ENCODE measurements around the gene UXT.
"Not testable (repeated sequence)": the region's sequence is repeated elsewhere in the genome, so short reads cannot be mapped to it uniquely, and the experiment has no call there.

Gene UXT

GRCh38 chrX:47658684-47659420 lies at the start of gene UXT:
Gene UXT (minus strand): TSS chrX:47659180. CDS start chrX:47658927, 253 bp downstream.
- Mint-ChIP-seq H3K4me3 (peak within 1 kb of the TSS; percentile 88), H3K27me3 (no peaks in the 10 kb centered on the region), H3K9me3 (no peaks in the 10 kb centered on the region), H3K4me1 (ENCODE audit: low read depth) (peaks cover 25% of the 10 kb centered on the region), H3K27ac (peak within 1 kb of the TSS; percentile 99), H3K36me3 (ENCODE audit: low read depth) (peaks cover 51% of the 10 kb centered on the region)
- intact Hi-C loops (cut with micrococcal nuclease): loop anchor here (10.0 kb wide), 1 partner anchor 366 kb away; no protein-coding TSS in a partner anchor

- Mint-ChIP-seq H3K27me3 (peaks cover 11% of the 10 kb centered on the region), H3K4me1 (ENCODE audit: low read depth) (no peaks in the 10 kb centered on the region), H3K36me3 (ENCODE audit: low read depth) (no peaks in the 10 kb centered on the region), H3K27ac (no peak overlapping the region), H3K9me3 (no peaks in the 10 kb centered on the region), H3K4me3 (no peak overlapping the region)
- intact Hi-C loops (cut with micrococcal nuclease): no loop called here
These were observed 48.2 kb upstream of the UXT start for GRCh38 chrX:47707031-47707780.

GRCh38 chrX:47706575-47706974 lies 47.6 kb upstream of the UXT start:
- H3K4me1 Mint-ChIP-seq (ENCODE audit: low read depth): no peaks in the 10 kb centered on the region
- no peak overlapping the region for H3K4me3 Mint-ChIP-seq
- H3K9me3 Mint-ChIP-seq: no peaks in the 10 kb centered on the region
- intact Hi-C loops (cut with micrococcal nuclease): no loop called here
- H3K27ac Mint-ChIP-seq: no peak overlapping the region
- peaks cover 9% of the 10 kb centered on the region for H3K27me3 Mint-ChIP-seq
- no peaks in the 10 kb centered on the region for H3K36me3 Mint-ChIP-seq (ENCODE audit: low read depth)

GRCh38 chrX:47704736-47705135 lies 45.8 kb upstream of the UXT start:
- peaks cover 13% of the 10 kb centered on the region for H3K27me3 Mint-ChIP-seq
- no peak overlapping the region for H3K27ac Mint-ChIP-seq
- no peak overlapping the region for H3K4me3 Mint-ChIP-seq
- H3K4me1 Mint-ChIP-seq (ENCODE audit: low read depth): no peaks in the 10 kb centered on the region
- no peaks in the 10 kb centered on the region for H3K36me3 Mint-ChIP-seq (ENCODE audit: low read depth)
- intact Hi-C loops (cut with micrococcal nuclease): no loop called here
- H3K9me3 Mint-ChIP-seq: no peaks in the 10 kb centered on the region

GRCh38 chrX:47697181-47697580 lies 38.2 kb upstream of the UXT start:
- H3K27ac Mint-ChIP-seq: no peak overlapping the region

GRCh38 chrX:47690175-47690574 lies 31.2 kb upstream of the UXT start:
- Mint-ChIP-seq H3K36me3 (ENCODE audit: low read depth) (no peaks in the 10 kb centered on the region), H3K4me3 (no peak overlapping the region), H3K27ac (no peak overlapping the region), H3K4me1 (ENCODE audit: low read depth) (no peaks in the 10 kb centered on the region), H3K27me3 (peaks cover 6% of the 10 kb centered on the region), H3K9me3 (no peaks in the 10 kb centered on the region)
- intact Hi-C loops (cut with micrococcal nuclease): no loop called here

More at GRCh38 chrX:47697181-47697580, 38.2 kb upstream of the UXT start:
- intact Hi-C loops (cut with micrococcal nuclease): no loop called here
- Mint-ChIP-seq H3K36me3 (ENCODE audit: low read depth) (no peaks in the 10 kb centered on the region), H3K9me3 (no peaks in the 10 kb centered on the region), H3K27me3 (peaks cover 4% of the 10 kb centered on the region), H3K4me1 (ENCODE audit: low read depth) (no peaks in the 10 kb centered on the region), H3K4me3 (no peak overlapping the region)

GRCh38 chrX:47687263-47687662 lies 28.3 kb upstream of the UXT start:
- no peak overlapping the region for H3K4me3 Mint-ChIP-seq
- peaks cover 14% of the 10 kb centered on the region for H3K27me3 Mint-ChIP-seq
- H3K9me3 Mint-ChIP-seq: no peaks in the 10 kb centered on the region
- intact Hi-C loops (cut with micrococcal nuclease): no loop called here
- H3K4me1 Mint-ChIP-seq (ENCODE audit: low read depth): no peaks in the 10 kb centered on the region
- no peaks in the 10 kb centered on the region for H3K36me3 Mint-ChIP-seq (ENCODE audit: low read depth)
- H3K27ac Mint-ChIP-seq: no peak overlapping the region

GRCh38 chrX:47683829-47684205 lies 24.8 kb upstream of the UXT start:
- no peaks in the 10 kb centered on the region for H3K36me3 Mint-ChIP-seq (ENCODE audit: low read depth)
- H3K27ac Mint-ChIP-seq: no peak overlapping the region
- H3K4me1 Mint-ChIP-seq (ENCODE audit: low read depth): no peaks in the 10 kb centered on the region
- H3K27me3 Mint-ChIP-seq: peaks cover 16% of the 10 kb centered on the region
- no peak overlapping the region for H3K4me3 Mint-ChIP-seq
- intact Hi-C loops (cut with micrococcal nuclease): no loop called here
- no peaks in the 10 kb centered on the region for H3K9me3 Mint-ChIP-seq

GRCh38 chrX:47683184-47683828 lies 24.3 kb upstream of the UXT start:
- intact Hi-C loops (cut with micrococcal nuclease): no loop called here
- Mint-ChIP-seq H3K36me3 (ENCODE audit: low read depth) (no peaks in the 10 kb centered on the region), H3K4me1 (ENCODE audit: low read depth) (no peaks in the 10 kb centered on the region), H3K4me3 (no peak overlapping the region), H3K27ac (no peak overlapping the region), H3K27me3 (peaks cover 16% of the 10 kb centered on the region), H3K9me3 (no peaks in the 10 kb centered on the region)

GRCh38 chrX:47675959-47676859 lies 17.2 kb upstream of the UXT start:
- peak overlapping the region; percentile 70 for H3K27ac Mint-ChIP-seq
- H3K36me3 Mint-ChIP-seq (ENCODE audit: low read depth); H3K27me3 Mint-ChIP-seq; H3K4me3 Mint-ChIP-seq; H3K9me3 Mint-ChIP-seq; intact Hi-C loops (cut with micrococcal nuclease): not testable (repeated sequence)
- peaks cover 12% of the 10 kb centered on the region for H3K4me1 Mint-ChIP-seq (ENCODE audit: low read depth)

GRCh38 chrX:47674776-47675175 lies 15.8 kb upstream of the UXT start:
- peaks cover 6% of the 10 kb centered on the region for H3K36me3 Mint-ChIP-seq (ENCODE audit: low read depth)
- H3K9me3 Mint-ChIP-seq: peaks cover 8% of the 10 kb centered on the region
- H3K27me3 Mint-ChIP-seq: peaks cover 1% of the 10 kb centered on the region
- H3K27ac Mint-ChIP-seq: no peak overlapping the region
- peaks cover 12% of the 10 kb centered on the region for H3K4me1 Mint-ChIP-seq (ENCODE audit: low read depth)
- intact Hi-C loops (cut with micrococcal nuclease): no loop called here
- H3K4me3 Mint-ChIP-seq: no peak overlapping the region

GRCh38 chrX:47665797-47666196 lies 6.8 kb upstream of the UXT start:
- H3K27me3 Mint-ChIP-seq; H3K27ac Mint-ChIP-seq; intact Hi-C loops (cut with micrococcal nuclease); H3K36me3 Mint-ChIP-seq (ENCODE audit: low read depth); H3K4me1 Mint-ChIP-seq (ENCODE audit: low read depth); H3K4me3 Mint-ChIP-seq; H3K9me3 Mint-ChIP-seq: not testable (repeated sequence)

- intact Hi-C loops (cut with micrococcal nuclease): no loop called here
- Mint-ChIP-seq H3K27ac (no peak overlapping the region), H3K4me1 (ENCODE audit: low read depth) (peaks cover 13% of the 10 kb centered on the region), H3K4me3 (no peak overlapping the region), H3K36me3 (ENCODE audit: low read depth) (peaks cover 6% of the 10 kb centered on the region), H3K9me3 (no peaks in the 10 kb centered on the region), H3K27me3 (no peaks in the 10 kb centered on the region)
These were observed 5.8 kb upstream of the UXT start for GRCh38 chrX:47664737-47665136.

Data from dendritic cell treated with granulocyte-macrophage colony-stimulating factor and Interleukin-4, amounts not matched to agents 40 ng/mL and 50 ng/mL, for 4 days (primary cell).